DOHH2 (cell line): ENCODE data around the gene WBP4.

Experiments
- H3F3A ChIP-seq: fragments of 200-600 bp; sonication (generic), shearing (Covaris generic); 2 replicates; pipeline ENCODE4 v1.6.0; 2016; ENCODE audit warnings: antibody characterized with exemption, mild to moderate bottlenecking; ENCODE audit not compliant: control insufficient read depth, insufficient read depth
- H3K27ac ChIP-seq: fragments of 200-600 bp; sonication (generic); 2 replicates; pipeline ENCODE4 v1.5.1; 2014; ENCODE audit warnings: low read depth, mild to moderate bottlenecking, low read length, moderate library complexity
- H3K27me3 ChIP-seq: fragments of 200-600 bp; sonication (generic); 2 replicates; pipeline ENCODE4 v1.6.1; 2014; ENCODE audit warnings: mild to moderate bottlenecking, low read length, mixed read lengths; ENCODE audit not compliant: control insufficient read depth
- H3K36me3 ChIP-seq: fragments of 200-600 bp; sonication (generic); 2 replicates; pipeline ENCODE4 v1.6.1; 2014; ENCODE audit warnings: mild to moderate bottlenecking, low read length, moderate library complexity, mixed read lengths; ENCODE audit not compliant: control insufficient read depth
- H3K4me1 ChIP-seq: fragments of 200-600 bp; sonication (generic); 2 replicates; pipeline ENCODE4 v1.6.1; 2014; ENCODE audit warnings: mild to moderate bottlenecking, low read length, mixed read lengths; ENCODE audit not compliant: control insufficient read depth
- H3K4me2 ChIP-seq: fragments of 200-600 bp; sonication (generic); 2 replicates; pipeline ENCODE4 v1.6.0; 2014; ENCODE audit warnings: mild to moderate bottlenecking, low read length, moderate library complexity
- H3K4me3 ChIP-seq: fragments of 200-600 bp; sonication (generic); 2 replicates; pipeline ENCODE4 v1.5.1; 2014; ENCODE audit warnings: mild to moderate bottlenecking, low read length, mixed read lengths
- H3K79me2 ChIP-seq: fragments of 200-600 bp; sonication (generic); 2 replicates; pipeline ENCODE4 v1.6.1; 2014; ENCODE audit warnings: mild to moderate bottlenecking, low read length, mixed read lengths; ENCODE audit not compliant: control insufficient read depth
- H3K9me2 ChIP-seq: fragments of 200-600 bp; sonication (generic); replicated peaks from 2 replicates; pipeline ENCODE4 v1.6.1; 2014; ENCODE audit warnings: mild to moderate bottlenecking, low read length, mixed read lengths; ENCODE audit not compliant: control insufficient read depth
- H3K9me3 ChIP-seq: fragments of 200-600 bp; sonication (generic); 2 replicates; pipeline ENCODE4 v1.6.1; 2014; ENCODE audit warnings: antibody characterized with exemption, low read length, mixed read lengths; ENCODE audit not compliant: control insufficient read depth, insufficient read depth
- H4K20me1 ChIP-seq: fragments of 200-600 bp; sonication (generic); 2 replicates; pipeline ENCODE4 v1.6.0; 2014; ENCODE audit warnings: low read depth, mild to moderate bottlenecking, antibody characterized with exemption, low read length, moderate library complexity; ENCODE audit not compliant: control insufficient read depth, insufficient read depth
- CTCF ChIP-seq: fragments of 200-600 bp; sonication (generic); IDR thresholded peaks from one replicate; pipeline ENCODE4 v1.5.1; 2014; ENCODE audit warnings: antibody characterized with exemption, mild to moderate bottlenecking, low read depth, low read length; ENCODE audit not compliant: poor library complexity, severe bottlenecking
- EZH2phosphoT487 ChIP-seq: fragments of 200-600 bp; sonication (generic); IDR thresholded peaks from 2 replicates; pipeline ENCODE4 v1.6.1; 2017; ENCODE audit warnings: borderline replicate concordance, mild to moderate bottlenecking, antibody characterized with exemption, low read length, moderate library complexity, mixed read lengths

Gene WBP4

GRCh38 chr13:41061914-41062837, 867 bp downstream of the WBP4 start:
- peak overlapping the region; percentile 83 for H3K4me2 ChIP-seq
- H3K36me3 ChIP-seq, result peaks cover 39% of the 10 kb centered on the region
- H3K4me3 ChIP-seq, result peak overlapping the region; percentile 91
- H3K4me1 ChIP-seq, result peaks cover 35% of the 10 kb centered on the region
- peaks cover 68% of the 10 kb centered on the region for H3K79me2 ChIP-seq
- no peak for TF ChIP-seq EZH2phosphoT487
- no peak for TF ChIP-seq CTCF
- no peaks in the 10 kb centered on the region for H3K27me3 ChIP-seq
- H4K20me1 ChIP-seq, result no peaks in the 10 kb centered on the region
- no peaks in the 10 kb centered on the region for H3K9me2 ChIP-seq
- H3K9me3 ChIP-seq, result no peaks in the 10 kb centered on the region
- H3K27ac ChIP-seq, result peak overlapping the region; percentile 79
- H3F3A ChIP-seq, result 0 out of 2 replicates have a peak, but pooled peaks cover 3% of the 10 kb centered on the region

GRCh38 chr13:41064493-41064892, 3.2 kb downstream of the WBP4 start:
- Histone ChIP-seq H4K20me1 (no peaks in the 10 kb centered on the region), H3K27ac (no peak overlapping the region), H3K9me2 (no peaks in the 10 kb centered on the region), H3K4me3 (no peak overlapping the region), H3K27me3 (no peaks in the 10 kb centered on the region), H3K79me2 (peaks cover 45% of the 10 kb centered on the region), H3F3A (no peaks in the 10 kb centered on the region), H3K9me3 (no peaks in the 10 kb centered on the region), H3K4me1 (peaks cover 13% of the 10 kb centered on the region), H3K4me2 (no peak overlapping the region), H3K36me3 (peaks cover 58% of the 10 kb centered on the region)
- no peak for TF ChIP-seq EZH2phosphoT487
- no peak for TF ChIP-seq CTCF

DNA sequence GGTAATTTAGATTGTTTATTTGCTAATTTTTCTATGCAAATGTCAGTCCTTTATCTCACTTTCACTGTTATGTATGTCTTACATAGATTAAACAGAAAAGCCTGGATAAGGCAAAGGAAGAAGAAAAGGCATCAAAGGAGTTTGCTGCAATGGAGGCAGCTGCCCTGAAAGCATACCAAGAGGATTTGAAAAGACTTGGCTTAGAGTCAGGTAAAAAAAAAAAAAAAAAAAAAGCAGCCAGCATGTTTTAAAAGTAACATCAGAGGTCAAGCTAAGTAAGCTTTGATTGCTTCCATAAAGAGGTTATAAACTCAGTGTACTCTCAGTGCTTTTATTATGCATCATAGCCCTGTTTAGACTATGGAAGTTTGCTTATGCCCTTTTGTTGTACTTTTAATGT, 3.8 kb downstream of the WBP4 start:
- Histone ChIP-seq H3K36me3 (peaks cover 60% of the 10 kb centered on the region), H3K4me1 (peaks cover 13% of the 10 kb centered on the region), H3F3A (no peaks in the 10 kb centered on the region), H3K9me3 (no peaks in the 10 kb centered on the region), H4K20me1 (no peaks in the 10 kb centered on the region), H3K27me3 (no peaks in the 10 kb centered on the region), H3K79me2 (peaks cover 39% of the 10 kb centered on the region), H3K9me2 (no peaks in the 10 kb centered on the region), H3K4me2 (no peak overlapping the region), H3K27ac (no peak overlapping the region), H3K4me3 (no peak overlapping the region)
- no peak for TF ChIP-seq EZH2phosphoT487
- TF ChIP-seq CTCF, result no peak
